Trophoblast cell (in vitro differentiated cells and primary cell): ENCODE measurements around the gene MOB3A.

Experiments
- DNase-seq, 2 donors: peaks; one replicate each; pipeline ENCODE4 v3.0.0-alpha.2; 2016
- H2AFZ ChIP-seq: 2 replicates; pipeline ENCODE4 v1.6.1; 2013; ENCODE audit warnings: low read length, moderate library complexity, mild to moderate bottlenecking; ENCODE audit not compliant: insufficient read depth, poor library complexity
- H2AK5ac ChIP-seq: 2 replicates; pipeline ENCODE4 v1.6.1; 2013; ENCODE audit warnings: mild to moderate bottlenecking, low read length
- H2BK120ac ChIP-seq: 2 replicates; pipeline ENCODE4 v1.6.1; 2013; ENCODE audit warnings: low read length, mild to moderate bottlenecking, moderate library complexity; ENCODE audit not compliant: insufficient read depth, poor library complexity
- H2BK12ac ChIP-seq: 2 replicates; pipeline ENCODE4 v1.6.1; 2013; ENCODE audit warnings: mild to moderate bottlenecking, low read length, moderate library complexity
- H2BK5ac ChIP-seq: 2 replicates; pipeline ENCODE4 v1.6.1; 2013; ENCODE audit warnings: low read length, low read depth, moderate library complexity, mild to moderate bottlenecking; ENCODE audit not compliant: poor library complexity
- H3K14ac ChIP-seq: 2 replicates; pipeline ENCODE4 v1.6.1; 2013; ENCODE audit warnings: mild to moderate bottlenecking, low read length
- H3K18ac ChIP-seq: 2 replicates; pipeline ENCODE4 v1.6.1; 2013; ENCODE audit warnings: mild to moderate bottlenecking, low read length
- H3K23ac ChIP-seq: 2 replicates; pipeline ENCODE4 v1.6.1; 2013; ENCODE audit warnings: low read length
- H3K27ac ChIP-seq: 2 replicates; pipeline ENCODE4 v1.5.1; 2013; ENCODE audit warnings: low read depth, mild to moderate bottlenecking, inconsistent platforms, low read length, moderate library complexity
- H3K27me3 ChIP-seq: 2 replicates; pipeline ENCODE4 v1.6.1; 2013; ENCODE audit warnings: inconsistent platforms, mild to moderate bottlenecking, low read length, moderate library complexity; ENCODE audit not compliant: insufficient read depth
- H3K36me3 ChIP-seq, 2 experiments: 1 replicate in 1 of 2; 2 replicates in 1 of 2; pipeline ENCODE4 v1.6.1; 2013; ENCODE audit warnings: low read length in 2 of 2, mild to moderate bottlenecking in 2 of 2, moderate library complexity in 1 of 2; ENCODE audit not compliant: insufficient read depth in 2 of 2, control insufficient read depth in 1 of 2
- H3K4ac ChIP-seq: 2 replicates; pipeline ENCODE4 v1.6.1; 2013; ENCODE audit warnings: low read depth, mild to moderate bottlenecking, low read length, moderate library complexity
- H3K4me1 ChIP-seq, 2 experiments: 1 replicate in 1 of 2; 2 replicates in 1 of 2; pipeline ENCODE4 v1.6.1; 2013; ENCODE audit warnings: low read length in 2 of 2, mild to moderate bottlenecking in 2 of 2, moderate library complexity in 1 of 2; ENCODE audit not compliant: insufficient read depth in 2 of 2, control insufficient read depth in 1 of 2
- H3K4me2 ChIP-seq: 2 replicates; pipeline ENCODE4 v1.6.1; 2013; ENCODE audit warnings: inconsistent platforms, mild to moderate bottlenecking, low read length, moderate library complexity
- H3K4me3 ChIP-seq: 2 replicates; pipeline ENCODE4 v1.5.1; 2013; ENCODE audit warnings: mild to moderate bottlenecking, low read depth, low read length, inconsistent platforms
- H3K79me1 ChIP-seq: one replicate; pipeline ENCODE4 v1.6.1; 2013; ENCODE audit warnings: low read length
- H3K79me2 ChIP-seq: 2 replicates; pipeline ENCODE4 v1.6.1; 2013; ENCODE audit warnings: low read length, mild to moderate bottlenecking; ENCODE audit not compliant: control insufficient read depth, insufficient read depth, poor library complexity
- H3K9ac ChIP-seq: 2 replicates; pipeline ENCODE4 v1.6.1; 2013; ENCODE audit warnings: mild to moderate bottlenecking, low read length
- H3K9me3 ChIP-seq: 2 replicates; pipeline ENCODE4 v1.6.1; 2013; ENCODE audit warnings: low read depth, mild to moderate bottlenecking, control low read depth, inconsistent platforms, low read length; ENCODE audit not compliant: insufficient read depth
- H4K12ac ChIP-seq: 2 replicates; pipeline ENCODE4 v1.6.1; 2013; ENCODE audit warnings: low read depth, mild to moderate bottlenecking, low read length, moderate library complexity
- H4K8ac ChIP-seq: 2 replicates; pipeline ENCODE4 v1.6.1; 2013; ENCODE audit warnings: low read depth, mild to moderate bottlenecking, low read length, moderate library complexity
- H4K91ac ChIP-seq: one replicate; pipeline ENCODE4 v1.6.1; 2013; ENCODE audit warnings: low read depth, mild to moderate bottlenecking, low read length, moderate library complexity
- WGBS: extraction: QIAGEN DNeasy Blood & Tissue Kit; methylation state at CpG from one replicate; pipeline ENCODE4 v1.1.7; 2013; ENCODE audit warnings: missing lambda C conversion rate; ENCODE audit not compliant: insufficient read length, insufficient coverage; ENCODE audit errors: extremely low coverage; 5-methylcytosine and 5-hydroxymethylcytosine counted together

The MOB3A gene

DNA sequence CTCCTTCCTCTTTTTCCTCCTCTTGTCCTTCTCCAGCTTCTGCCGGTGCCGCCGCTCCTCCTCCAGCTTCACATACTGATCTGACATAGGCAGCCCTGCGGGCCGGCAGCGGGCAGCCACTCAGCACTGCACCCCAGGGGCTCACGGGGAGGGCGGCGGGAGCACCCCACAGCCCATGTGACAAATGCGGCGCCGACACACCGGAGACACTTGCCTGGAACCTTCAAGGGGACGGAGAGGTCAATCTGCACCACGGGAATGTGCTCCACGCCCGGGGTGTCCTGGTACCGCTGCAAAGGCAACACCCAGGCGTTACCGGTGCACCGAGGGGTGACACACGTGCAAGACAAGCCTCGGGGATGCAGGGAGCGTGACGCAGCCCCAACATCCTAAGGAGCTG, 19.2 kb upstream of the MOB3A start:
- Histone ChIP-seq H3K27me3 (no peaks in the 10 kb centered on the region), H3K79me2 (no peaks in the 10 kb centered on the region), H3K36me3 (peaks cover 95% of the 10 kb centered on the region in 2 experiments), H3K79me1 (no peaks in the 10 kb centered on the region), H3K4ac (no peak overlapping the region), H4K91ac (no peak overlapping the region), H3K14ac (no peak overlapping the region), H3K4me3 (no peak overlapping the region), H2BK12ac (no peak overlapping the region), H2BK120ac (no peak overlapping the region), H3K18ac (no peak overlapping the region), H4K8ac (no peak overlapping the region), H3K4me1 (no peaks in the 10 kb centered on the region), H3K23ac (no peak overlapping the region), H2BK5ac (no peak overlapping the region), H3K27ac (no peak overlapping the region), H4K12ac (no peak overlapping the region), H3K9ac (no peak overlapping the region), H3K4me2 (no peak overlapping the region), H3K9me3 (no peaks in the 10 kb centered on the region), H2AK5ac (no peak overlapping the region), H2AFZ (no peak overlapping the region)
- no CpG with 5 or more reads among the region's 25 CpGs for WGBS
- no peak for DNase-seq

- Histone ChIP-seq H3K4me1 (no peaks in the 10 kb centered on the region), H4K12ac (no peak overlapping the region), H3K4me2 (no peak overlapping the region), H4K91ac (no peak overlapping the region), H2BK12ac (no peak overlapping the region), H2BK120ac (no peak overlapping the region), H3K4ac (no peak overlapping the region), H4K8ac (no peak overlapping the region), H3K18ac (no peak overlapping the region), H3K9ac (no peak overlapping the region), H3K27ac (no peak overlapping the region), H3K36me3 (peaks cover 95% of the 10 kb centered on the region in 2 experiments), H3K4me3 (no peak overlapping the region), H2BK5ac (no peak overlapping the region), H3K79me2 (no peaks in the 10 kb centered on the region), H2AFZ (no peak overlapping the region), H2AK5ac (no peak overlapping the region), H3K9me3 (no peaks in the 10 kb centered on the region), H3K79me1 (no peaks in the 10 kb centered on the region), H3K14ac (no peak overlapping the region), H3K27me3 (no peaks in the 10 kb centered on the region), H3K23ac (no peak overlapping the region)
- no peak for DNase-seq
- no CpG with 5 or more reads among the region's 21 CpGs for WGBS
Observed at GRCh38 chr19:2114821-2115220, 18.7 kb upstream of the MOB3A start.

DNA sequence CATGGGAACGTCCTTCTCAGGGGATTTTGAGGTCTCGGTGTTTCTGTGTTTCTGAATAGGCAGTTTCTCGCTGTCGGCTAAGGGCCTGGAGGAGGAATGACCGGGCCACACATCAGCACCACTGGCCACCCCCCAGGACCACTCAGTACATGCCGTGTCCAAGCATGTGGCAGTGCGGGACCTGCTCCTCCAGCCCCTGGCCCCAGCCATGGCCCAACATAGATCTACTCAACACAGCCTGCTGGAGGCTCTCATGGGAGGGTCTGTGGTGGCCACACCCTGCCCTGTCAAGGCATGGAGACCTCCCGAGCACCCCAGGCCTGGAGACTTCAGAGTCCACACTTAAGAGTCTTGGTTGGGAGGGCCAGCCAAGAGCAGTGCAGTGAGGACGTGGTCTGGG, 18.1 kb upstream of the MOB3A start:
- Histone ChIP-seq H3K79me2 (no peaks in the 10 kb centered on the region), H2BK120ac (no peak overlapping the region)
- DNase-seq, result no peak

GRCh38 chr19:2113439-2114211, 17.5 kb upstream of the MOB3A start:
- H3K14ac ChIP-seq, result no peak overlapping the region
- no peak overlapping the region for H4K12ac ChIP-seq
- no peak overlapping the region for H3K18ac ChIP-seq
- no peaks in the 10 kb centered on the region for H3K27me3 ChIP-seq
- no peaks in the 10 kb centered on the region for H3K79me1 ChIP-seq
- no peak overlapping the region for H2BK120ac ChIP-seq
- H3K23ac ChIP-seq, result no peak overlapping the region
- H2AK5ac ChIP-seq, result no peak overlapping the region
- H2AFZ ChIP-seq, result no peak overlapping the region
- no peak overlapping the region for H3K4me3 ChIP-seq
- no peak overlapping the region for H3K4ac ChIP-seq
- H3K79me2 ChIP-seq, result no peaks in the 10 kb centered on the region
- no peak overlapping the region for H2BK5ac ChIP-seq
- H3K4me1 ChIP-seq, result no peaks in the 10 kb centered on the region
- H3K27ac ChIP-seq, result no peak overlapping the region
- DNase-seq, result no peak
- no peaks in the 10 kb centered on the region for H3K9me3 ChIP-seq
- no peak overlapping the region for H4K91ac ChIP-seq
- H4K8ac ChIP-seq, result no peak overlapping the region
- no peak overlapping the region for H3K9ac ChIP-seq
- no peak overlapping the region for H3K4me2 ChIP-seq
- peaks cover 98 to 100% of the 10 kb centered on the region in 2 experiments for H3K36me3 ChIP-seq
- no CpG with 5 or more reads among the region's 24 CpGs for WGBS
- H2BK12ac ChIP-seq, result no peak overlapping the region

More for the DNA sequence above, 18.1 kb upstream of the MOB3A start:
- no peak overlapping the region for H4K8ac ChIP-seq
- no peak overlapping the region for H3K27ac ChIP-seq
- no peak overlapping the region for H3K4me2 ChIP-seq
- no peaks in the 10 kb centered on the region for H3K9me3 ChIP-seq
- H3K27me3 ChIP-seq, result no peaks in the 10 kb centered on the region
- no peak overlapping the region for H3K4me3 ChIP-seq
- no peak overlapping the region for H2AK5ac ChIP-seq
- H3K9ac ChIP-seq, result no peak overlapping the region
- H3K14ac ChIP-seq, result no peak overlapping the region
- H2BK5ac ChIP-seq, result no peak overlapping the region
- H3K4ac ChIP-seq, result no peak overlapping the region
- no peak overlapping the region for H2AFZ ChIP-seq
- H3K36me3 ChIP-seq, result peaks cover 98 to 99% of the 10 kb centered on the region in 2 experiments
- no peak overlapping the region for H2BK12ac ChIP-seq
- H4K91ac ChIP-seq, result no peak overlapping the region
- H3K4me1 ChIP-seq, result no peaks in the 10 kb centered on the region
- H4K12ac ChIP-seq, result no peak overlapping the region
- H3K79me1 ChIP-seq, result no peaks in the 10 kb centered on the region
- no peak overlapping the region for H3K23ac ChIP-seq
- no CpG with 5 or more reads among the region's 9 CpGs for WGBS
- no peak overlapping the region for H3K18ac ChIP-seq
